GM18870 (cell line): Measurements from ENCODE around the gene UNKL.

Source experiments
- ATAC-seq: cut with Tn5 transposase; IDR thresholded peaks from one replicate; pipeline ENCODE4 v1.9.1; 2021; ENCODE audit warnings: moderate library complexity; ENCODE audit not compliant: unreplicated experiment

Gene UNKL, protein sequence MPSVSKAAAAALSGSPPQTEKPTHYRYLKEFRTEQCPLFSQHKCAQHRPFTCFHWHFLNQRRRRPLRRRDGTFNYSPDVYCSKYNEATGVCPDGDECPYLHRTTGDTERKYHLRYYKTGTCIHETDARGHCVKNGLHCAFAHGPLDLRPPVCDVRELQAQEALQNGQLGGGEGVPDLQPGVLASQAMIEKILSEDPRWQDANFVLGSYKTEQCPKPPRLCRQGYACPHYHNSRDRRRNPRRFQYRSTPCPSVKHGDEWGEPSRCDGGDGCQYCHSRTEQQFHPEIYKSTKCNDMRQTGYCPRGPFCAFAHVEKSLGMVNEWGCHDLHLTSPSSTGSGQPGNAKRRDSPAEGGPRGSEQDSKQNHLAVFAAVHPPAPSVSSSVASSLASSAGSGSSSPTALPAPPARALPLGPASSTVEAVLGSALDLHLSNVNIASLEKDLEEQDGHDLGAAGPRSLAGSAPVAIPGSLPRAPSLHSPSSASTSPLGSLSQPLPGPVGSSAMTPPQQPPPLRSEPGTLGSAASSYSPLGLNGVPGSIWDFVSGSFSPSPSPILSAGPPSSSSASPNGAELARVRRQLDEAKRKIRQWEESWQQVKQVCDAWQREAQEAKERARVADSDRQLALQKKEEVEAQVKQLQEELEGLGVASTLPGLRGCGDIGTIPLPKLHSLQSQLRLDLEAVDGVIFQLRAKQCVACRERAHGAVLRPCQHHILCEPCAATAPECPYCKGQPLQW

DNA sequence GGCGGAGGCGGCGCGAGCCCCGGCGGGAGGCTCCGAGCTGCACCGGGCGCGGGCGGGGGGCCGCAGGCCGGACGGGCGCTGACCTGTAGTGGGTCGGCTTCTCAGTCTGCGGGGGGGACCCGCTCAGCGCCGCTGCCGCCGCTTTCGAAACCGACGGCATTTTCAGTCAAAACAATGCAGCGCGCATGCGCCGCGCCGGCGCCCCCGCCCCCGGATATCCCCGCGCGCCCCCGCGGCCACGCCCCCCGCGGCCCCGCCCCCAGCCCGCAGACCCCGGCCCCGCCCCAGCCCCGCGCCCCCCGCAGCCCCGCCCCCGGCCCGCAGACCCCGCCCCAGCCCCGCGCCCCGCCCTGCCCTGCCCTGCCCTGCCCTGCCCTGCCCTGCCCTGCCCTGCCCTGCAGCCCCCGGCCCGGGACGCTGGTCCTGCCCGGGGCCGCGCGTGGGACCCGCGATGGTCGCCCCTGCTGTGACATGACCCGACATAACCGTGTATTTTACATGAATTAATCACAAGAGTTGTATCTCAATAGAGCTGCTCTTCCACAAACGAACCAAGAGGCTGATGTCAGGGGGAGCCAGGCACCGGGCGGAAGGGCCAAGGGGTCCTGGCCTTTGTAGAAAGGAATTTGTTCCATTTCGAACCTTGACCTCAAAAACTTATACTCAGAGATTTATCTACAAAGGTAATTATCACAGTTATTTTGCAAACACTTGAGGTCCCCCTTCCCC lies at the start of gene UNKL:
UNKL (minus strand) TSS at position 173 of the 729 bp plus-strand sequence; CDS start at position 160, 13 bp downstream.
- no peak for ATAC-seq

DNA sequence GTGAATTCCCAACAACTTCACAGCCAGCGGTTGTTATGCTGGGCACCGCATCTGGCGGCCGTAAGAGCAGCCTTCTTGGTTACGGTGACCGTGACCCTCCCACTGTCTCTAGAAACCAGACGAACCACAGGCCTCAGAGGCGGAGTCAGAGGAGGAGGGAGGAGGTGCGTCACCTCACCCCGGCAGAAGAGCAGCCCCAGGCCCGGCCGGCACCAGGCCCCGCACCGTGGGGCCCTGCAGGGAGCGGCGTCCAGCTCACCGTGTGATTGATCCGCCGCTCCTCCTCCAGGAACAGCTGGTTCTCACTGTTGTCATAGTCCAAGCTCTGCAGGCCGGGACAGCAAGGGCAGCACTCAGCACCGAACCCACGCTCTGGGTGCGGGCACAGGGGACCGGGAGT lies 46.6 kb upstream of the UNKL start:
- no peak for ATAC-seq

DNA sequence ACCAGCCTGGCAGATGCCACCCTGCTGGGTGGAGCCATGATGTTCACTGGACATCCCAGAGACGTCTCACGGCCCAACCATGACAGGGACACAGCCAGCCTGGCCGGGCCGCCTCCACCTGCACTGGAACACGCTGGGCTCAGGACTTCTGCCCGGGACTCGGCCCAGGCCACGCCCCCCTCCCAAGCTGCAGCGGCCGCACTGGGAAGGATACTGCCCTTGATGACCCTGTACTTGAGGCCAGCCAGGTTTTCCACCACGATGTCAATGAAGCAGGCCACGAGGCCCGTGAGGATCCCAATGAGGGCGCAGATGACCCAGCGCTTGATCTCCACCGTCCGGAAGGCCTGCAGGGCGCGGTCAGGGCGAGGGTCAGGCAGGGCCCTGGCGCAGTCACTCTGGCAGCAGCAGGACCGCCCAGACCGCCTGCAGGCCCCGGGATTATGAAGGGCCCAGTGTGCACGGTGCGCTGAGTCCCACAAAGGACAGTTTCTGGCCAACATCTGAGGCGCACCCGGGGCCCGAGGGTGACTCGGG lies 46.2 kb upstream of the UNKL start:
- ATAC-seq = no peak

DNA sequence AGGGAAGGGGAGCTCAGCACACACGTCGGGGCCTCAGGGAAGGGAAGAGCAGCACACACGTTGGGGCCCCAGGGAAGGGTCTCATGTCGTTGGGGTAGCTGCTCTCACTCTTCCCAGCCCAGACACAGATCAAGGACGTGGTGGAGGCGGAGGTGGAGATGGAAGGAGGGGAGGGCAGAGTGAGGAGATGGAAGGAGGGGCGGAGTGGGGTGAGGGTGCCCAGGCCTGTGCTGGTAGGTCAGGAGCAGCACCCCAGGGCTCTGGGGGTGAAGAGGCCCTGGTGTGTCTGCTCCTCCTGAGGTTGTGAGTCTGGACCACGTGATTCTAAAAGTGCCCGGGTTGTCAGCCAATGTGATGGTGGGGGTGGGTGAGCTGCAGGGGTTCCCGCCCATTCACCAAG lies 45.5 kb upstream of the UNKL start:
- no peak for ATAC-seq

DNA sequence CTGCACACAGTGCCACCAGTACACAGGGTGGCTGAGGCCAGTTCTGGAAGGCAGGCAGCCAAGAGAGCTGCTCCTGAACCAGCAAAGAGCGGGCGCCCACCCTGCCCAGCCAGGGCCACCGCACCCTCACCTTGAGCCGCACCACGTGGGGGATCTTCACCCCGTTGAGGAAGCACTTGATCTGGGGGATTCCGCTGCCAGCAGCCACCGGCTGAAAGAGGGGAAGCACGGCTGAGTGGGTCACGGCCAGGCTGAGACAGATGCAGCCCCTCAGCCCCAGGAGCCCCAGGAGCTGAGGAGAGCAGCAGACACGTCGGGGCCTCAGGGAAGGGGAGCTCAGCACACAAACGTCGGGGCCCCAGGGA lies 44.5 kb upstream of the UNKL start:
- ATAC-seq = no peak

DNA sequence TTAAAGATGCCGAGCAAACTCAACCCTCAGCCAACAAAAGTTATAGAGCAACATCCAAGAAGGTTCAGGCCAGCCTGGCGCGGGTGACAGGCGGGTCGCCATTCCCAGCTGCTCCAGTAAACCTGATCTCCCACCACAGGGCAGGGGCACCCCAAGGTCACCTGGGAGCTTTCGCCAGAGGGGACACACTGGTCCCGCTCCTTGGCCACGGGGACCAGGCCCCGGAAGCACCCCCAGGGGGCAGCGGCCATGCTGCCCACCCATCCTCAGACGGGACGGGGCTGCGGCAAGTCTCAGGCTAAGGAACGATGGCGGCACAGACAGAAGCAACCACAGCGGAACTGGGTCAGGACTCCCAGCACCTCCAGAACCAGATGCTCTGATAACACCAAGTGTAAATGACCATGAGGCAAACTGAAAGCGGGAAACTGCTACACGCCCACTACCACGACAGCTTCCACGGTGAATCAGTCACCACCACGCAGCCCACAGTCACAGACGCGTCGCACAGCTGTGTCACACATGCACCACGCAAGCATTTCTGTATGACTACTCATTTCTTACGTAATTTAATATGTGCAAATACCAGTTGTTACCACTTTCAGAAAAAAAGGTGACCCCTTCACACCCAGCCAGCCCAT lies 44.0 kb upstream of the UNKL start:
- no peak for ATAC-seq

DNA sequence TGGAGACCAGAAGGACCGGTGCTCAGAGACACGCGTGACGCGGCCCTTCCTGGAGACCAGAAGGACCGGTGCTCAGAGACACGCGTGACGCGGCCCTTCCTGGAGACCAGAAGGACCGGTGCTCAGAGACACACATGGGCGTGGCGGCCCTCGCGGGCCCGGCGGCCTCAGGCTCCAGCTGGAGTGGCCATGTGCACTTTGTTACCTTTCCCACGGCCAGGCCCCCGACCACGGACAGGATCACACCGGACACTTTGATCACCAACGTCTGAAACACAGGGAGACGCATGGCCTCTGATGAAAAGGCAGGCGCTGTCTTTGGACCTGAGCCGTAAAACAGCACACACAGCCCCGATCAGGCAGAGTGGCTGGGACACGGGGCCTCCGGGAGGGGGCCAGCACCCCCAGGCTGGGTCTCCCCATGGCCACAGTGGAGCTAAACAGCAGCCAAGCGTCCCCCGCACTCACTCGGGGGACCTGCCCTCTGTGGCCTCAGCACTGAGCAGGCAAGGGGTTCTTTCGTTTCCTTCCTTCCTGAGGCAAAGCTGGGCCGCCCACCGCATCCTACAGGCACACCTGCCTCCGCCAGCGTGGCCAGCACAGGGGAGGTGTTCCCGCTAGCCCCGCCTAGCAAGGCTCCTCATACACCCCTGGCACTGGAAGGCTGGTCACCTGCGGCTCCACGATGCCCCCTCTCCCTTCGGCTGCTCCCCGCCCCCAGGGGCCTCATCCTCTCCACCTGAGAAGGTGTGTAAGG lies 43.2 kb upstream of the UNKL start:
- ATAC-seq = no peak

DNA sequence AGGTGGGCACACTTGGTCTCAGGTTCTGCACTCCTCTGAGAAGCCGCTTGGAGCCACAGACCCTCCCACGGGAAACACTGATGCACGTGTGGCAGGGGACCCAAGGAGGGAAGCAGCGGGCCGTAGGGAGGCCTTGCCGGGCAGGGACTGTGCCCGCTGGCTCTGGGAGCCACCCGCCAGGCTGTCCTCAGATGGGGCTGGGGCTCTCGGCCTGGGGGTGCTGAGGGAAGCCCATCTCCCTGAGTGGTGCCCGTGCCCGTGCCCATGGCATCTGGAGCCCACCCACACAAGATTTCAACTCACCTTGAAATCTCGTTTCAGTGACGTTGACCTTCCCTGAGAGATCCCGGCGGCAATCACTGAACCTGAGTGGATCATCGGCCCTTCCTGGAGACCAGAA lies 42.4 kb upstream of the UNKL start:
- ATAC-seq = no peak

DNA sequence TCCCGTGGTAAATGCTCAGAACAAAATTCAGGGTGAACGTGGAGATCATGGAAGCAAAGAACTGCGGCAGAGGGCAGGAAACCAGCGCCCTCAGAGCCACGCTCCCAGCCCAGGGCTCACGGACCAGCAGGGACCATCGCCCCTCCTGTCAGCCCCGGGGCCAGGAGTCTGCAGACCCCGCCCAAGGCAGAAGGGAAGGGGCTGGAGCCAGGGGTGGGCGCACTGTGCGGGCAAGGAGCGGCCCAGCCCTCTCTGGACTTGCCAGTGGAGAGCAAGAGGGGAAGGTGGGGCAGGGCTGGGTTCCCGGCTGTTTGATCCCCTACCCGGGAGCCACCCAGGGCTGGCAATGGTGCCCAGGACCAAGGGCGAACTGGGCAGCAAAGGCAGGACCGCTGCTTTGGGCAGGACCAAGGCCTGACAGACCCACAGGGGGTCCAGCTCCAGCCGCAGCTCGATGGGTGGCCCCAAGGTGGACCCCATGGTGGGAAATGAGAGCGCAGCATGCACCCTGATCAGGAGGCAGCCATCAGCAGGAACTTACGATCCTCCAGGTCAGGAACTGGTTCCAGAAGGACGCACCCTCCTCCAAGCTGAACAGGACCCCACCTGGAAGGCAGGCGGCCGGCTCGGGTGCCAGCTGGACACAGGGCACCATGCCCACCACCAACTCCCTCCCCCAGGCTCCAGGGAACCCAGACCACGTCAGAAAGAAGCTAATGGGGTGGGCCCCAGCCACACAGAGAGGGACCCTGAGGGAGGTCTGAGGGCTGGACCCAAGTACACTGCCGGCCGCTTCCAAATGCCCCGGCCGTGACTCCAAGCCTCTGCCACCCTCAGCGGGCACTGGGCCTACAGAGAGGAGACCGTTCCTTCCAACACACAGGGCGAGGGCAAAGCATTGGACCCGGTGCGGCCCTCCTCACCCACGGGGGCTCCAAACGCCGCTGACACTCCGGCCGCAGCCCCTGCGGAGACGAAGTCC lies 41.0 kb upstream of the UNKL start:
- no peak for ATAC-seq

DNA sequence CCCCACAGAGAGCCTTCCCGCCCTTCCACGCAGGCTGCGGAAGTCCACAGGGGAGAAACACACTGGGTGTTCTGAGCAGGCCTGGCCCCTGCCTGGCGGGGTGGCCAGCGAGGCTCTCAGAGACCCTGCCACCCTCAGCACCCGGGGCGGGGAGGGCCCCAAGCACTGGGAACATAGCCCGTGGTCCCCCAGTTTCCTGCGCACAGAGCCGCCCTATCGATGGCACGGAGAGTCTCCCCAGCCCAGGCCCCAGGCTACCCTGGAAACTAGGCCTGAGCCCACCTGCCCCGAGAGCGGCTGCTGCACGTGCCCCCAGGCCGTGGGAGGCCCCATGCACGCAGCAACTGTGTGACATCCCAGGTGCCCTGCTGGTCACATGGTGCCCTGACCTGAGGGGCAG lies 40.1 kb upstream of the UNKL start:
- ATAC-seq = no peak

DNA sequence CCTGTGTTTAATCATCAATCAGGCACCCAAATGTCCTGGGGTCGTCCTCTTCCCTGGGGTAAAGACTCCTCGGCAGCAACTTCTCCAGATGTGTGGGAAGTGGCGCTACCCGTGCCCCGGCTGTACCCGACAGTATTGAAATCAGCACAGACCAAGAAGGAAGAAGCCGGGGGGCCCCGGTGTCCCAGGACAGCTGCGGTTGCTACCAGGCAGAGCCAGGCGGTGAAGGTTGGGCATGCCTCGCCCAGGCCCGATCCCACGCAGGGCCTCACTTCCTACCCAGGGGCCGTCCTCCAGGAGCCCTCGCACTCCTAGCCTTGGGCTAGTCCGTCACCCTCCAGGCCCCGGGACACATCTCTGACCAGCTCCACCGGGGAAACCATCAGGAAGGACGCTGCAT lies 38.8 kb upstream of the UNKL start:
- ATAC-seq = no peak

DNA sequence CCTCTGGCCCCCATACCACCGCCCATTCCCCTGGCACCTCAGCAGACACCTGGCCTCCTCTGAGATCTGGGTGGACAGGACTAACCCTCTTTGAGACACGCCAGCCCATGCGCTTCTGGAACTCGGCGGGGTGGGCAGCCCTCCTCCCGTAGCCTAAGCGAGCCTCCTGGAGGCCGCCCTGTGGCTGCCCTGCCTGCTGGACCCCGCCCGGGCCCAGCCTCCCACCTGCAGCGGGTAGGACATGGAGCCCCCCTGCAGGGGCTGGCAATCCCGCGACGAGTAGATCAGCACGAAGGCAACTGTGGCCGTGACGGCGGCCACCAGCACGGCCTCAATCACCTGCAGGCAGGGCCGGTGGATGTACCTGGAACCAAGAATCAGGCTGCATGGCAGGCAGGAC lies 38.0 kb upstream of the UNKL start:
- no peak for ATAC-seq

DNA sequence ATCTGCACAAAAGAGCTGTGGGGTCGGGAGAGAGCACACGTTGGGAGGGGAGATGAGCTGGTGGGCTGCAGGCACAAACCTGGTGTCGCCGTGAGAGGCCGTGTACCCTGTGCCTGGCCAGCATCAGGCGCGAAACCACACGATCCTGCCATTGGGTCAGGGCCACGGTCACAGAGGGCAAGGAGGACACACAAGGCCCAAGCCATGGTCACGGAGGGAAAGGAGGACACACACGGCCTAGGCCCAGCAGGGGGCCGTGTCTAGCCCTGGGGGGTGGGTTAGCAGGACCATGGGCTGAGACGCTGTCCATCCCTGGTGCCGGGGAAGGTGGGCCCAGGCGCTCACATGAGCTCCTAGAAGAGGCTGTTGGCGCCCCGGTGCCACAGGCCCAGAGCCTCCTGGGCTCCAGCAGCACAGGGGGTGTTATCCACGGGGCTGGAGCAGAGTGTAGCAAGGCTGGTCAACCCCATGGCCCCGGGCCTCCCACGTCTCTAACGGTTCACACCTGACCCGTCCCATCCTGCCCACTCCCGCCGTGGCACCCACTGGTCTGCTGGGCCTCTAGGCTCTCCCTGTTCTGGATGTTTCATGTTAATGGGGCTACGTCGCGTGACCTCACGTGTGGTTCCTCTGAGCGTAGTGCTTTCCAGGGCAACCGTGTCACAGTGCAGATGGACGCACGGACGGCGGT lies 37.3 kb upstream of the UNKL start:
- ATAC-seq = no peak

DNA sequence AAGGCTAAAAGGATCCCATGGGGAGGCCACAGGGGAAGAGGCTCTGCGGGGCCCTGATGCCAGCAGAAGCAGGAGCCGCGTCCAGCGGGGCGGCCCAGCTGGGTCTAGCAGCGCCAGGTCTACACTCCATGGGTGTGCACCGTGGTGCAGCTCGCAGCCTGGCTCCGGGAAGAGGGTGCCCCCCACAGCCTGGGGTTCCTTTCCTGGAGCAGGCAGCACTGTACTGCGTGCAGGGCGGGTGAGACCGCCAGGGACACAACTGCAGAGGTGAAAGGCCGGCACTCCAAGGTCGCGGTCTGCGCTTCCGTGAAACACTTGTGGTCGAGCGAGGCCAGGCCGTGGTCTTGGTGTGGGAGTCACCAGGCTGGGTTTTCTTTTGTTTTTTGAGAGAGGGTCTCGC lies 36.3 kb upstream of the UNKL start:
- ATAC-seq = no peak

DNA sequence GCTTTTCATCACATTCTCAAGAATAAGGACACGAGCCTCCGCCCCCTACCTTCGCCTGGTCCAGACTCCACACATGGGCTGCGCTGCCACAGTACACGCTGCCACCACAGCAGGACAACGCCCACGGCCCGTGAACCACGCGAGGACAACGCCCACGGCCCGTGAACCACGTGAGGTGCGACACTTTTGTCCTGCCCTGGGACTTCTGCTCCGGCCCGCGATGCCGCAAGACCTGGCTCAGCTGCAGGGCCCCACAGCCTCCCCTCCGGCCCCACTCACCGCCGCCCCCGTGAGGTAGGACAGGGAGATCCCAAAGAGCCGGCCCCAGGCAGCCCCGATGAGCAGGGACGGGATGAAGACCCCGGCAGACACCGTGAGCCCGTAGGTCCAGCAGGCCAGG lies 35.7 kb upstream of the UNKL start:
- ATAC-seq = no peak

DNA sequence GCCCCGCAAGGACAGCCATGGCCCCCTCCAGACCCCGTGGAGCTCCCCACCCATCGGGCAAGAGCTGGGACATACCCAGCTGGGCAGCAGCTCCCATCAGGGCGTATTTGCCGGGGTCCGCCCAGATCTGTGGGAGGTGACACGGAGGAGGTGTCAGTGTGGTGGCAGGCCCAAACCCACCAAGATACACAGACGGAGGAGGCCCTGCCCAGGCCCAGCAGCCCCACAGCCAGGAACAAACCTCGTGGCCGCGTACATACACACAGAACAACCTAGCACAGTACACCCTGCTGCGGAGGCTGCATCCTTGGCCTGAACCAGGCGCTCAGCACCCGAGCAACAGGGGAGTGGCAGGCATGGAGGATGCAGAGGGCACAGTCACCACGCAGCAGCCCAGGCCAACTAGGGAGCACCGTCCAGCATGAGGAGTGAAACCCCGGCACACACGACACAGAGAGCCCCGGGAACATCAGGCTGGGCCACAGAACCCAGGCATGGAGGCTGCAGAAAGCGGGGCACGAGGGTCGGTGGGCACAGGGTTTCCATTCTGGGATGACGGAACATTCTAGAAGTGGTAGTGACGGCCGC lies 34.8 kb upstream of the UNKL start:
- ATAC-seq = no peak

DNA sequence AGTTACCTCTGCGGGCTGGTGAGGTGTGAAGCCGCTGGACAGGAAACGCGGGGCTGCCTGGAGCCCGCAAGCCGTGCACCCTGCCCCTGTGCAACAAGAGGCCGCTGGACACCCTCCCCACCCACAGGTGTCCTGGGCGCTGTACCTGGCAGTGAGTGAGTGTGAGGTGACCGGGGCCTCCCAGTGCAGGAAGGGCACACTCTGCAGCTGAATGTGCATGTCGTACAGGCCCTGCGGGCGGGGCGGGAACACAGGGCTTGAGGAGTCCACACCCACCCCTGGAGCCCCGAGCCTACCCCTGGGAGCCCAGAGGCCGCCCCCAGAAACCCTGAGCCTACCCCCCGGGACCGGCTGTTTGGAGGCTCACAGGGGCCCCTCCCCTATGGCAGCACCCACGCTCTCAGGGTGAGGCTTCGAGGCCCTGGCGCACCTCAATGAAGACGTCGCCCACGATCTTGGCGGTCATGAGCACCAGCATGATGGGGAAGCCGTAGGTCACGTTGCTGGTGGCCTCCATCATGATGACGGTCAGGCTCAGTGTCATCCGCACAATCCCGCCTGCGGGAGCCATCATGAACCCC lies 34.1 kb upstream of the UNKL start:
- ATAC-seq = no peak

DNA sequence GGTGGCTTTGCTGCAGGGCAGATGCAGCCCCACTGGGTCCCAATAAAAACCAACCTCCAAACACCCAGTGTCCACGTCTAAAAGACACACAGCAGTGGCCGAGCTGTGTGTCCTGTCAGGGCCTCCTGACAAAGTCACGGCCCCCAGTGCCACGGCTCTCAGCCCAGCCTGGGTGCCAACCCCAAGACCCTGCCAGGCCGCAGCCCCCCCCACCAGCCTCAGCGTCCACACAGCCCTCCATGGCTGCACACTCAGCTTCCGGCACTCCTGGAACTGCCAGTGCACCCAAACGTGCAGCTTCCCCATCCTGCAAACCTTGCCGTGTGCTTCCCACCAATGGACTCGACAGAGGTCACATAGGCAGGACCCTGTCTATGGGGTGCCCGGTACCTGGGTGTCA lies 33.5 kb upstream of the UNKL start:
- no peak for ATAC-seq
